ENCODE data around the gene CEACAM18. TPM values are rescaled to one million over a fixed set of nuclear protein-coding genes. Genes with fewer than 3 reads are reported as not detected.

The CEACAM18 gene
- total and polyA plus RNA-seq, 2 of the 8 experiments (the other 6 are each of a cell fraction or from before 2014, with no cell fraction given), result not detected

- no peaks in the 10 kb centered on the region; a peak in 1 of 7 replicates for H3K27me3 ChIP-seq (replicated peaks in 1 of 4; ENCODE audit: control insufficient read depth in 3 of 4, extremely low read depth in 1 of 4, insufficient read depth in 3 of 4, low read length in 3 of 4)
- H2BK15ac ChIP-seq (ENCODE audit: low read length), result no peak overlapping the region
- ChIA-PET POLR2A (ENCODE audit: partially characterized antibody) (no interaction called here), CTCF (ENCODE audit: partially characterized antibody) (no interaction called here)
- FAIRE-seq, result no peak
- H2BK5ac ChIP-seq (ENCODE audit: low read depth, low read length), result no peak overlapping the region
- 82% methylated on average over 7 of the region's 7 CpGs; no CpG with 5 or more reads in 1 of the 2 experiments for WGBS, 2 experiments (ENCODE audit: extremely low coverage in 1 of 2, insufficient coverage in 1 of 2, insufficient read length in 1 of 2, insufficient replicate concordance in 2 of 2, low coverage in 1 of 2, low lambda C conversion rate in 2 of 2, missing lambda C conversion rate in 1 of 2)
- H4K20me1 ChIP-seq (replicated peaks in 1 of 2; ENCODE audit: control insufficient read depth in 1 of 2, insufficient read depth in 2 of 2, low read length in 2 of 2), result no peaks in the 10 kb centered on the region
- no peak overlapping the region for H4K91ac ChIP-seq (replicated peaks; ENCODE audit: insufficient read length, low read length)
- H3K9ac ChIP-seq (replicated peaks in 1 of 4; ENCODE audit: extremely low read depth in 1 of 4, low read depth in 3 of 4, low read length in 3 of 4), result no peak overlapping the region
- H3K36me3 ChIP-seq (ENCODE audit: control insufficient read depth in 2 of 4, insufficient read depth in 4 of 4, low read length in 3 of 4), result no peaks in the 10 kb centered on the region
- DNase-seq (ENCODE audit: low read depth in 1 of 2, low spot score in 2 of 2), result no peak
- H3K4me1 ChIP-seq (replicated peaks in 1 of 4; ENCODE audit: control insufficient read depth in 3 of 4, insufficient read depth in 4 of 4, low read length in 3 of 4), result no peaks in the 10 kb centered on the region
- peaks cover 45 to 60% of the 10 kb centered on the region in 2 experiments for H3K9me3 ChIP-seq (ENCODE audit: insufficient read depth in 2 of 2, low read depth in 1 of 2, low read length in 1 of 2)
- H4K5ac ChIP-seq (ENCODE audit: insufficient read length, low read depth, low read length), result no peak overlapping the region
- no peak overlapping the region for H2BK120ac ChIP-seq (replicated peaks; ENCODE audit: low read depth, low read length)
- H3K23me2 ChIP-seq (ENCODE audit: low read depth, low read length), result peaks cover 5% of the 10 kb centered on the region; the same call in 1 of the 2 replicates
- H2BK12ac ChIP-seq (ENCODE audit: low read depth, low read length), result no peak overlapping the region
- no peak overlapping the region for H2AFZ ChIP-seq (ENCODE audit: low read length)
- H2BK20ac ChIP-seq (ENCODE audit: low read length), result no peak overlapping the region
- no peaks in the 10 kb centered on the region for H3K79me1 ChIP-seq (ENCODE audit: low read depth, low read length)
- H3K4ac ChIP-seq (replicated peaks; ENCODE audit: insufficient read length, low read depth, low read length), result no peak overlapping the region
- H3K23ac ChIP-seq (ENCODE audit: insufficient read length), result no peak overlapping the region
- no peak overlapping the region for H3K4me2 ChIP-seq (ENCODE audit: insufficient read depth in 1 of 2, low read depth in 2 of 2, low read length in 2 of 2)
- no peak overlapping the region for H3K18ac ChIP-seq (ENCODE audit: extremely low read depth, low read length)
- no peak overlapping the region for H3K4me3 ChIP-seq (ENCODE audit: extremely low read depth in 1 of 4, insufficient read depth in 2 of 4, low read depth in 3 of 4, low read length in 4 of 4)
- no peak overlapping the region for H3K56ac ChIP-seq (replicated peaks; ENCODE audit: insufficient read length, low read depth, low read length)
- H3K27ac ChIP-seq (ENCODE audit: low read depth, low read length), result no peak overlapping the region
- H3K14ac ChIP-seq (ENCODE audit: insufficient read length), result no peak overlapping the region
- TF ChIP-seq SIX5 (IDR thresholded peaks at IDR 0.05; ENCODE audit: low read depth, low read length) (no peak), FOSL1 (IDR thresholded peaks at IDR 0.05; ENCODE audit: insufficient read depth, low read depth, low read length) (no peak), CEBPB (IDR thresholded peaks at IDR 0.05; ENCODE audit: low read depth, low read length) (no peak), KDM4A (IDR thresholded peaks at IDR 0.05; ENCODE audit: low read depth, low read length, severe bottlenecking) (no peak), SP1 (IDR thresholded peaks at IDR 0.05; ENCODE audit: low read depth, low read length) (no peak), RNF2 (IDR thresholded peaks at IDR 0.05; ENCODE audit: borderline replicate concordance, low read depth, low read length, missing control alignments, poor library complexity, severe bottlenecking) (no peak), YY1 (IDR thresholded peaks at IDR 0.05; ENCODE audit: low read depth, low read length) (no peak), SRF (IDR thresholded peaks at IDR 0.05; ENCODE audit: low read depth, low read length) (no peak)
- H2AK5ac ChIP-seq (ENCODE audit: low read depth, low read length), result no peak overlapping the region
- H3K79me2 ChIP-seq (ENCODE audit: control insufficient read depth in 1 of 2, insufficient read depth in 2 of 2, low read length in 2 of 2), result no peaks in the 10 kb centered on the region
- H4K8ac ChIP-seq (ENCODE audit: extremely low read depth, insufficient read depth, low read length), result no peak overlapping the region
Measured at GRCh38 chr19:51491586-51491985, 13.2 kb downstream of the CEACAM18 start.

All from H1 (cell line).